WTC11 (cell line): ENCODE data around the gene IL18R1. TPM values are rescaled to one million over a fixed set of nuclear protein-coding genes. Genes with fewer than 3 reads are reported as not detected.

ENCODE experiments used
- ATAC-seq: fragments of 200-7000 bp; cut with Tn5 transposase; 2 replicates; pipeline ENCODE4 v1.10.0; 2021; ENCODE audit warnings: mild to moderate bottlenecking, moderate library complexity
- CTCF ChIA-PET: fragments of 300-600 bp; sonication (Branson Sonifier 250); formaldehyde crosslinking; loops from one replicate; lab custom pipeline; 2021; ENCODE audit warnings: antibody characterized with exemption; lab: Charles Lee
- POLR2A ChIA-PET: fragments of 350-600 bp; sonication (Branson Sonifier 250); formaldehyde crosslinking; loops from one replicate; lab custom pipeline; 2021; ENCODE audit warnings: antibody characterized with exemption; lab: Charles Lee
- DNase-seq: peaks from one replicate; pipeline ENCODE4 v3.0.0; 2021; ENCODE audit warnings: low spot score
- H3K27ac Mint-ChIP-seq: 2 replicates; pipeline ENCODE4 v1.8.0; 2021; ENCODE audit warnings: mixed read lengths
- H3K27me3 Mint-ChIP-seq: 2 replicates; pipeline ENCODE4 v1.8.0; 2021; ENCODE audit warnings: low read depth, mild to moderate bottlenecking, moderate library complexity, mixed read lengths
- H3K36me3 Mint-ChIP-seq: 2 replicates; pipeline ENCODE4 v1.8.0; 2021; ENCODE audit warnings: mixed read lengths
- H3K4me1 Mint-ChIP-seq: 2 replicates; pipeline ENCODE4 v1.8.0; 2022; ENCODE audit warnings: mixed read lengths
- H3K4me3 Mint-ChIP-seq: 2 replicates; pipeline ENCODE4 v1.8.0; 2021; ENCODE audit warnings: mild to moderate bottlenecking, moderate library complexity, mixed read lengths
- H3K9me3 Mint-ChIP-seq: 2 replicates; pipeline ENCODE4 v1.8.0; 2021; ENCODE audit warnings: mixed read lengths
- GTF2I ChIP-seq: fragments of 250-450 bp; sonication (Bioruptor Pico); conservative IDR thresholded peaks from 2 replicates; pipeline ENCODE4 v1.4.0; 2021; ENCODE audit warnings: mild to moderate bottlenecking
- IRF2 ChIP-seq: sonication (generic); formaldehyde crosslinking; IDR thresholded peaks from 2 replicates; pipeline ENCODE4 v1.8.0; 2022; ENCODE audit warnings: low read depth, missing genetic modification reagents, borderline replicate concordance
- MXD4 ChIP-seq: fragments of 250-450 bp; sonication (Bioruptor Pico); IDR thresholded peaks from 2 replicates; pipeline ENCODE4 v1.8.0; 2021; ENCODE audit warnings: mild to moderate bottlenecking, moderate library complexity, borderline replicate concordance
- NR2C2 ChIP-seq: sonication (generic); formaldehyde crosslinking; IDR thresholded peaks from 2 replicates; pipeline ENCODE4 v1.8.0; 2022; ENCODE audit warnings: mild to moderate bottlenecking, missing genetic modification reagents
- RELA ChIP-seq: sonication (generic); formaldehyde crosslinking; IDR thresholded peaks from 2 replicates; pipeline ENCODE4 v1.8.1; 2022; ENCODE audit warnings: missing genetic modification reagents, mild to moderate bottlenecking, borderline replicate concordance
- TCF7 ChIP-seq: sonication (generic); formaldehyde crosslinking; IDR thresholded peaks from 2 replicates; pipeline ENCODE4 v1.8.0; 2022; ENCODE audit warnings: mild to moderate bottlenecking, low read depth, missing genetic modification reagents, moderate library complexity
- ZBTB21 ChIP-seq: sonication (generic); formaldehyde crosslinking; IDR thresholded peaks from 2 replicates; pipeline ENCODE4 v1.8.1; 2023; ENCODE audit warnings: mild to moderate bottlenecking, missing genetic modification reagents, borderline replicate concordance
- ZNF671 ChIP-seq: fragments of 250-450 bp; sonication (Bioruptor Pico); IDR thresholded peaks from 2 replicates; pipeline ENCODE4 v1.8.0; 2021; ENCODE audit warnings: mild to moderate bottlenecking
- total RNA-seq: library from RNA; stranded (reverse); gene quantifications from 3 replicates; pipeline ENCODE4 v1.2.3, GENCODE V29; 2021
- TF ChIP-seq, protein P1 (sequence below): sonication (generic); formaldehyde crosslinking; IDR thresholded peaks from 2 replicates; pipeline ENCODE4 v1.8.1; 2023; ENCODE audit warnings: mild to moderate bottlenecking, missing genetic modification reagents
- TF ChIP-seq, protein P2 (sequence below): fragments of 250-450 bp; sonication (Bioruptor Pico); IDR thresholded peaks from 2 replicates; pipeline ENCODE4 v1.8.0; 2021; ENCODE audit warnings: mild to moderate bottlenecking
- TF ChIP-seq, protein P3 (sequence below): fragments of 250-450 bp; sonication (Bioruptor Pico); IDR thresholded peaks from 2 replicates; pipeline ENCODE4 v1.9.0; 2021; ENCODE audit warnings: mild to moderate bottlenecking
- TF ChIP-seq, protein P4 (sequence below): sonication (generic); formaldehyde crosslinking; IDR thresholded peaks from 2 replicates; pipeline ENCODE4 v1.8.0; 2023; ENCODE audit warnings: mild to moderate bottlenecking, missing genetic modification reagents
- TF ChIP-seq, protein P5 (sequence below): sonication (generic); formaldehyde crosslinking; IDR thresholded peaks from 2 replicates; pipeline ENCODE4 v1.8.0; 2022; ENCODE audit warnings: mild to moderate bottlenecking, missing genetic modification reagents
- TF ChIP-seq, protein P6 (sequence below): fragments of 250-450 bp; sonication (Bioruptor Pico); IDR thresholded peaks from 2 replicates; pipeline ENCODE4 v1.9.0; 2021; ENCODE audit warnings: mild to moderate bottlenecking, borderline replicate concordance
- TF ChIP-seq, protein P7 (sequence below): fragments of 250-450 bp; sonication (Bioruptor Pico); IDR thresholded peaks from 2 replicates; pipeline ENCODE4 v1.9.0; 2021; ENCODE audit warnings: moderate library complexity, mild to moderate bottlenecking, inconsistent platforms, borderline replicate concordance
- TF ChIP-seq, protein P8 (sequence below): sonication (generic); formaldehyde crosslinking; IDR thresholded peaks from 2 replicates; pipeline ENCODE4 v1.8.1; 2023; ENCODE audit warnings: mild to moderate bottlenecking, missing genetic modification reagents, moderate library complexity
- TF ChIP-seq, protein P9 (sequence below): sonication (generic); formaldehyde crosslinking; IDR thresholded peaks from 2 replicates; pipeline ENCODE4 v1.8.1; 2023; ENCODE audit warnings: mild to moderate bottlenecking, missing genetic modification reagents, moderate library complexity
- TF ChIP-seq, protein P10 (sequence below): sonication (generic); formaldehyde crosslinking; IDR thresholded peaks from 2 replicates; pipeline ENCODE4 v1.8.1; 2022; ENCODE audit warnings: low read depth, missing genetic modification reagents, borderline replicate concordance

Gene IL18R1
- total RNA-seq, 1 experiment from 2014 or later = not detected

DNA sequence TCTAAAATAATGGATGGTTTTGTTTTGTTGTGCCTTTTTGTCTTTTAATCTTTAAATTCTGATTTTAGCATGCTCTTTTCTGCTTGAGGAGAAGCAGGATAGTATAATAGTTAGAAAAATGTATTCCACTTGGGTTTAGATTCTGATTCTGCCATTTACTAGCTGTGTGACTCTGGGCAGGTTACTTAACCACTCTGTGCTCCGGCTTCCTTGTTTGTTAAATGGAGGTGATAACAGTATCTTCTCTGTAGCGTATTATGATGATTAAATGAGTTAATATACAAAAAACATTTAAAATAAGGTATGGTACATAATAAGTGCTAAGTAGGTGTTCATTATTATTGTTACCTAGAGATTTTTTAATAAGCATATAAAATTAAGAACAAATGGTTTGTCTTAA lies 40.4 kb downstream of the IL18R1 start:
- Mint-ChIP-seq H3K36me3 (no peaks in the 10 kb centered on the region), H3K4me1 (no peaks in the 10 kb centered on the region), H3K27ac (no peak overlapping the region), H3K27me3 (no peaks in the 10 kb centered on the region), H3K9me3 (no peaks in the 10 kb centered on the region), H3K4me3 (no peak overlapping the region)
- no peak for ATAC-seq
- CTCF ChIA-PET = no interaction called here
- POLR2A ChIA-PET = no interaction called here
- no peak for DNase-seq
- TF ChIP-seq, protein P1, sequence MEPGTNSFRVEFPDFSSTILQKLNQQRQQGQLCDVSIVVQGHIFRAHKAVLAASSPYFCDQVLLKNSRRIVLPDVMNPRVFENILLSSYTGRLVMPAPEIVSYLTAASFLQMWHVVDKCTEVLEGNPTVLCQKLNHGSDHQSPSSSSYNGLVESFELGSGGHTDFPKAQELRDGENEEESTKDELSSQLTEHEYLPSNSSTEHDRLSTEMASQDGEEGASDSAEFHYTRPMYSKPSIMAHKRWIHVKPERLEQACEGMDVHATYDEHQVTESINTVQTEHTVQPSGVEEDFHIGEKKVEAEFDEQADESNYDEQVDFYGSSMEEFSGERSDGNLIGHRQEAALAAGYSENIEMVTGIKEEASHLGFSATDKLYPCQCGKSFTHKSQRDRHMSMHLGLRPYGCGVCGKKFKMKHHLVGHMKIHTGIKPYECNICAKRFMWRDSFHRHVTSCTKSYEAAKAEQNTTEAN = no peak
- no peak for TF ChIP-seq ZNF671 (CRISPR knock-in tag)
- TF ChIP-seq, protein P2, sequence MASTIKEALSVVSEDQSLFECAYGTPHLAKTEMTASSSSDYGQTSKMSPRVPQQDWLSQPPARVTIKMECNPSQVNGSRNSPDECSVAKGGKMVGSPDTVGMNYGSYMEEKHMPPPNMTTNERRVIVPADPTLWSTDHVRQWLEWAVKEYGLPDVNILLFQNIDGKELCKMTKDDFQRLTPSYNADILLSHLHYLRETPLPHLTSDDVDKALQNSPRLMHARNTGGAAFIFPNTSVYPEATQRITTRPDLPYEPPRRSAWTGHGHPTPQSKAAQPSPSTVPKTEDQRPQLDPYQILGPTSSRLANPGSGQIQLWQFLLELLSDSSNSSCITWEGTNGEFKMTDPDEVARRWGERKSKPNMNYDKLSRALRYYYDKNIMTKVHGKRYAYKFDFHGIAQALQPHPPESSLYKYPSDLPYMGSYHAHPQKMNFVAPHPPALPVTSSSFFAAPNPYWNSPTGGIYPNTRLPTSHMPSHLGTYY (CRISPR knock-in tag) = no peak
- TF ChIP-seq, protein P3, sequence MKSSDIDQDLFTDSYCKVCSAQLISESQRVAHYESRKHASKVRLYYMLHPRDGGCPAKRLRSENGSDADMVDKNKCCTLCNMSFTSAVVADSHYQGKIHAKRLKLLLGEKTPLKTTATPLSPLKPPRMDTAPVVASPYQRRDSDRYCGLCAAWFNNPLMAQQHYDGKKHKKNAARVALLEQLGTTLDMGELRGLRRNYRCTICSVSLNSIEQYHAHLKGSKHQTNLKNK = no peak
- TF ChIP-seq, protein P4, sequence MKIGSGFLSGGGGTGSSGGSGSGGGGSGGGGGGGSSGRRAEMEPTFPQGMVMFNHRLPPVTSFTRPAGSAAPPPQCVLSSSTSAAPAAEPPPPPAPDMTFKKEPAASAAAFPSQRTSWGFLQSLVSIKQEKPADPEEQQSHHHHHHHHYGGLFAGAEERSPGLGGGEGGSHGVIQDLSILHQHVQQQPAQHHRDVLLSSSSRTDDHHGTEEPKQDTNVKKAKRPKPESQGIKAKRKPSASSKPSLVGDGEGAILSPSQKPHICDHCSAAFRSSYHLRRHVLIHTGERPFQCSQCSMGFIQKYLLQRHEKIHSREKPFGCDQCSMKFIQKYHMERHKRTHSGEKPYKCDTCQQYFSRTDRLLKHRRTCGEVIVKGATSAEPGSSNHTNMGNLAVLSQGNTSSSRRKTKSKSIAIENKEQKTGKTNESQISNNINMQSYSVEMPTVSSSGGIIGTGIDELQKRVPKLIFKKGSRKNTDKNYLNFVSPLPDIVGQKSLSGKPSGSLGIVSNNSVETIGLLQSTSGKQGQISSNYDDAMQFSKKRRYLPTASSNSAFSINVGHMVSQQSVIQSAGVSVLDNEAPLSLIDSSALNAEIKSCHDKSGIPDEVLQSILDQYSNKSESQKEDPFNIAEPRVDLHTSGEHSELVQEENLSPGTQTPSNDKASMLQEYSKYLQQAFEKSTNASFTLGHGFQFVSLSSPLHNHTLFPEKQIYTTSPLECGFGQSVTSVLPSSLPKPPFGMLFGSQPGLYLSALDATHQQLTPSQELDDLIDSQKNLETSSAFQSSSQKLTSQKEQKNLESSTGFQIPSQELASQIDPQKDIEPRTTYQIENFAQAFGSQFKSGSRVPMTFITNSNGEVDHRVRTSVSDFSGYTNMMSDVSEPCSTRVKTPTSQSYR (CRISPR knock-in tag) = no peak
- TF ChIP-seq, protein P5, sequence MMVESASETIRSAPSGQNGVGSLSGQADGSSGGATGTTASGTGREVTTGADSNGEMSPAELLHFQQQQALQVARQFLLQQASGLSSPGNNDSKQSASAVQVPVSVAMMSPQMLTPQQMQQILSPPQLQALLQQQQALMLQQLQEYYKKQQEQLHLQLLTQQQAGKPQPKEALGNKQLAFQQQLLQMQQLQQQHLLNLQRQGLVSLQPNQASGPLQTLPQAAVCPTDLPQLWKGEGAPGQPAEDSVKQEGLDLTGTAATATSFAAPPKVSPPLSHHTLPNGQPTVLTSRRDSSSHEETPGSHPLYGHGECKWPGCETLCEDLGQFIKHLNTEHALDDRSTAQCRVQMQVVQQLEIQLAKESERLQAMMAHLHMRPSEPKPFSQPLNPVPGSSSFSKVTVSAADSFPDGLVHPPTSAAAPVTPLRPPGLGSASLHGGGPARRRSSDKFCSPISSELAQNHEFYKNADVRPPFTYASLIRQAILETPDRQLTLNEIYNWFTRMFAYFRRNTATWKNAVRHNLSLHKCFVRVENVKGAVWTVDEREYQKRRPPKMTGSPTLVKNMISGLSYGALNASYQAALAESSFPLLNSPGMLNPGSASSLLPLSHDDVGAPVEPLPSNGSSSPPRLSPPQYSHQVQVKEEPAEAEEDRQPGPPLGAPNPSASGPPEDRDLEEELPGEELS (CRISPR knock-in tag) = no peak
- TF ChIP-seq, protein P6, sequence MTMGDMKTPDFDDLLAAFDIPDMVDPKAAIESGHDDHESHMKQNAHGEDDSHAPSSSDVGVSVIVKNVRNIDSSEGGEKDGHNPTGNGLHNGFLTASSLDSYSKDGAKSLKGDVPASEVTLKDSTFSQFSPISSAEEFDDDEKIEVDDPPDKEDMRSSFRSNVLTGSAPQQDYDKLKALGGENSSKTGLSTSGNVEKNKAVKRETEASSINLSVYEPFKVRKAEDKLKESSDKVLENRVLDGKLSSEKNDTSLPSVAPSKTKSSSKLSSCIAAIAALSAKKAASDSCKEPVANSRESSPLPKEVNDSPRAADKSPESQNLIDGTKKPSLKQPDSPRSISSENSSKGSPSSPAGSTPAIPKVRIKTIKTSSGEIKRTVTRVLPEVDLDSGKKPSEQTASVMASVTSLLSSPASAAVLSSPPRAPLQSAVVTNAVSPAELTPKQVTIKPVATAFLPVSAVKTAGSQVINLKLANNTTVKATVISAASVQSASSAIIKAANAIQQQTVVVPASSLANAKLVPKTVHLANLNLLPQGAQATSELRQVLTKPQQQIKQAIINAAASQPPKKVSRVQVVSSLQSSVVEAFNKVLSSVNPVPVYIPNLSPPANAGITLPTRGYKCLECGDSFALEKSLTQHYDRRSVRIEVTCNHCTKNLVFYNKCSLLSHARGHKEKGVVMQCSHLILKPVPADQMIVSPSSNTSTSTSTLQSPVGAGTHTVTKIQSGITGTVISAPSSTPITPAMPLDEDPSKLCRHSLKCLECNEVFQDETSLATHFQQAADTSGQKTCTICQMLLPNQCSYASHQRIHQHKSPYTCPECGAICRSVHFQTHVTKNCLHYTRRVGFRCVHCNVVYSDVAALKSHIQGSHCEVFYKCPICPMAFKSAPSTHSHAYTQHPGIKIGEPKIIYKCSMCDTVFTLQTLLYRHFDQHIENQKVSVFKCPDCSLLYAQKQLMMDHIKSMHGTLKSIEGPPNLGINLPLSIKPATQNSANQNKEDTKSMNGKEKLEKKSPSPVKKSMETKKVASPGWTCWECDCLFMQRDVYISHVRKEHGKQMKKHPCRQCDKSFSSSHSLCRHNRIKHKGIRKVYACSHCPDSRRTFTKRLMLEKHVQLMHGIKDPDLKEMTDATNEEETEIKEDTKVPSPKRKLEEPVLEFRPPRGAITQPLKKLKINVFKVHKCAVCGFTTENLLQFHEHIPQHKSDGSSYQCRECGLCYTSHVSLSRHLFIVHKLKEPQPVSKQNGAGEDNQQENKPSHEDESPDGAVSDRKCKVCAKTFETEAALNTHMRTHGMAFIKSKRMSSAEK (CRISPR knock-in tag) = no peak
- no peak for TF ChIP-seq RELA (CRISPR knock-in tag)
- no peak for TF ChIP-seq ZBTB21 (CRISPR knock-in tag)
- no peak for TF ChIP-seq MXD4 (CRISPR knock-in tag)
- no peak for TF ChIP-seq NR2C2 (CRISPR knock-in tag)
- TF ChIP-seq, protein P7, sequence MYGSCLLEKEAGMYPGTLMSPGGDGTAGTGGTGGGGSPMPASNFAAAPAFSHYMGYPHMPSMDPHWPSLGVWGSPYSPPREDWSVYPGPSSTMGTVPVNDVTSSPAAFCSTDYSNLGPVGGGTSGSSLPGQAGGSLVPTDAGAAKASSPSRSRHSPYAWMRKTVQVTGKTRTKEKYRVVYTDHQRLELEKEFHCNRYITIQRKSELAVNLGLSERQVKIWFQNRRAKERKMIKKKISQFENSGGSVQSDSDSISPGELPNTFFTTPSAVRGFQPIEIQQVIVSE (CRISPR knock-in tag) = no peak
- TF ChIP-seq, protein P8, sequence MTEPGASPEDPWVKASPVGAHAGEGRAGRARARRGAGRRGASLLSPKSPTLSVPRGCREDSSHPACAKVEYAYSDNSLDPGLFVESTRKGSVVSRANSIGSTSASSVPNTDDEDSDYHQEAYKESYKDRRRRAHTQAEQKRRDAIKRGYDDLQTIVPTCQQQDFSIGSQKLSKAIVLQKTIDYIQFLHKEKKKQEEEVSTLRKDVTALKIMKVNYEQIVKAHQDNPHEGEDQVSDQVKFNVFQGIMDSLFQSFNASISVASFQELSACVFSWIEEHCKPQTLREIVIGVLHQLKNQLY (CRISPR knock-in tag) = no peak
- no peak for TF ChIP-seq GTF2I (CRISPR knock-in tag)
- TF ChIP-seq, protein P9, sequence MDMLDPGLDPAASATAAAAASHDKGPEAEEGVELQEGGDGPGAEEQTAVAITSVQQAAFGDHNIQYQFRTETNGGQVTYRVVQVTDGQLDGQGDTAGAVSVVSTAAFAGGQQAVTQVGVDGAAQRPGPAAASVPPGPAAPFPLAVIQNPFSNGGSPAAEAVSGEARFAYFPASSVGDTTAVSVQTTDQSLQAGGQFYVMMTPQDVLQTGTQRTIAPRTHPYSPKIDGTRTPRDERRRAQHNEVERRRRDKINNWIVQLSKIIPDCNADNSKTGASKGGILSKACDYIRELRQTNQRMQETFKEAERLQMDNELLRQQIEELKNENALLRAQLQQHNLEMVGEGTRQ (CRISPR knock-in tag) = no peak
- no peak for TF ChIP-seq IRF2 (CRISPR knock-in tag)
- TF ChIP-seq TCF7 (CRISPR knock-in tag) = no peak
- TF ChIP-seq, protein P10, sequence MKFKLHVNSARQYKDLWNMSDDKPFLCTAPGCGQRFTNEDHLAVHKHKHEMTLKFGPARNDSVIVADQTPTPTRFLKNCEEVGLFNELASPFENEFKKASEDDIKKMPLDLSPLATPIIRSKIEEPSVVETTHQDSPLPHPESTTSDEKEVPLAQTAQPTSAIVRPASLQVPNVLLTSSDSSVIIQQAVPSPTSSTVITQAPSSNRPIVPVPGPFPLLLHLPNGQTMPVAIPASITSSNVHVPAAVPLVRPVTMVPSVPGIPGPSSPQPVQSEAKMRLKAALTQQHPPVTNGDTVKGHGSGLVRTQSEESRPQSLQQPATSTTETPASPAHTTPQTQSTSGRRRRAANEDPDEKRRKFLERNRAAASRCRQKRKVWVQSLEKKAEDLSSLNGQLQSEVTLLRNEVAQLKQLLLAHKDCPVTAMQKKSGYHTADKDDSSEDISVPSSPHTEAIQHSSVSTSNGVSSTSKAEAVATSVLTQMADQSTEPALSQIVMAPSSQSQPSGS (CRISPR knock-in tag) = no peak
